ENCODE measurements around the gene SPACA1.
"Not testable (repeated sequence)": the region's sequence is repeated elsewhere in the genome, so short reads cannot be mapped to it uniquely, and the experiment has no call there.

The SPACA1 gene, protein sequence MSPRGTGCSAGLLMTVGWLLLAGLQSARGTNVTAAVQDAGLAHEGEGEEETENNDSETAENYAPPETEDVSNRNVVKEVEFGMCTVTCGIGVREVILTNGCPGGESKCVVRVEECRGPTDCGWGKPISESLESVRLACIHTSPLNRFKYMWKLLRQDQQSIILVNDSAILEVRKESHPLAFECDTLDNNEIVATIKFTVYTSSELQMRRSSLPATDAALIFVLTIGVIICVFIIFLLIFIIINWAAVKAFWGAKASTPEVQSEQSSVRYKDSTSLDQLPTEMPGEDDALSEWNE

DNA sequence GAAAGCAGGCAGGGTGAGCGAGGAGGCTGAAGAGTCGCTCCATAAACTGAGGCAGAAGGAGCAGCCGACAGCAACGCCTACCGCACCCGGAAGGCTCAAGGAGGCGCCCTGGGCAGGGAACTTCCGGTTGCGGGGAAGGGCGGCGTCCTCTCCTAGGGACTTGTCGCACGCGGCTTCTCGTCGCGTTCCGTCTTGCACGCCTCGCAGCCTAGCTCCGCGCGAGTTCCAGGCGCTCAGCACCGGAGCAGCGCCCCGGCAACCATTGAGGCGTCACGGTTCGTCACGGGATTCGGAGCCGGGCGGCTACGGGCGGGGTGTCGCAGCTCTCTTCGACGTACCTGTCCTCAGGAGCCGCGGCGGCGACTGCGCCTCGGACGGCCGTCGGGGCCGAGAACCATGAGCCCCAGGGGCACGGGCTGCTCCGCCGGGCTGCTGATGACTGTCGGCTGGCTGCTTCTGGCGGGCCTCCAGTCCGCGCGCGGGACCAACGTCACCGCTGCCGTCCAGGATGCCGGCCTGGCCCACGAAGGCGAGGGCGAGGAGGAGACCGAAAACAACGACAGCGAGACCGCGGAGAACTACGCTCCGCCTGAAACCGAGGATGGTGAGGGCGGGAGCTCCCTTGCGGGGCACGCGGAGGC lies at the start of gene SPACA1:
SPACA1 (plus strand) TSS at position 332 of the 641 bp plus-strand sequence; CDS start at position 397, 65 bp downstream.
- no peak for DNase-seq (ENCODE audit: low read depth)

DNA sequence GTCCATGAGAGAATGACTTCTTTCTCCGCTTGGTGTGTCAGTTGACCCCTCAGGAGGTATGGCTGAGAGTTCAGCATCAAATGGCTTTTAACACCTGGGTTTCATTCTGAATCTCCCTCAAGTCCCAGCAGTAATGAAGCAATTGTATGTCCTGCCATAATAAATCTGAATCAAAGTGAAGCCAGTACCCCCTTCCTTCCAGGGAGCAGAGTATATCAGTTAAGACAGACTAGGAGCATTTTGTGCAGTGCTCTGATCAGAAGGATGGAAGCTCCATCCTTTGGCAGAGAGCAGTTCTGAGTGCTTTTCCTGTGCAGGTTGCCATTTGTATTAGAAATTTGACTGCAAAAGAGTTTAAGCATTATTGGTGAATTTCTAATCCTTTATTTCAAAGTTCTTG lies 46.9 kb upstream of the SPACA1 start:
- no peak for DNase-seq (ENCODE audit: low read depth)

DNA sequence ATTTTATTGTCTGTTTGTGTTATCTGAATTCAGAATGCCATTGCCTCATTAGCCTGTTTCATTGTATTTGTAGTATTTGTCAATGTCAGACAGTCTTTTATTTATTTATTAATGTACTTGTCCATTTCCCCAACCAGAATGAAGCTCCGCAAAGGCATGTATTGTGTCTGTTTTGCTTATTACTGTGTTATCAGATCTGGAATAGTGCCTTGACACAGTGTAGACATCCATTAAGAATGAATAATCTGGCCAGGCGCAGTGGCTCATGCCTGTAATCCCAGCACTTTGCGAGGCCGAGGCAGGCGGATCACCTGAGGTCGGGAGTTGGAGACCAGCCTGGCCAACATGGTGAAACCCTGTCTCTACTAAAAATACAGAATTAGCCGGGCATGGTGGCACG lies 46.4 kb upstream of the SPACA1 start:
- not testable (repeated sequence) for DNase-seq (ENCODE audit: low read depth)

DNA sequence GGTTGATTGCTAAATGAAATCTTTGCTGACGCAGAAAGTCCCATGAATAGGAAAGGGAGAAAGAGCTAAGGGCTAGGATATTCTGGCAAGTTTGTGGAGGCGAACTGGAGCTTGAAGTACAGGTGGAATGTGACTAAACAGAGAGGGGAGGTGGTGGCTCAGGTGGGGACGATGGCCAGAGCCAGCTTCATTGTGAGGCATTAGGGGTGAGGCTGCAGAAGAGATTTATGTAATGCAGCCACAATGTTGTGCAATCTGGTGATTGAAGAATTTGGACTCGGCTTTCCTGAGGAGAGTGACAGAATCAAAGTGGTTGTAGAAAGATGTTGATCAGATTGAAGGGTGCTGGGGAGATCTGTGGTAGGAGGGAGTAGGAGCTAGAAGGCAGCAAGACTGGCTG lies 42.9 kb upstream of the SPACA1 start:
- DNase-seq (ENCODE audit: low read depth), result no peak

DNA sequence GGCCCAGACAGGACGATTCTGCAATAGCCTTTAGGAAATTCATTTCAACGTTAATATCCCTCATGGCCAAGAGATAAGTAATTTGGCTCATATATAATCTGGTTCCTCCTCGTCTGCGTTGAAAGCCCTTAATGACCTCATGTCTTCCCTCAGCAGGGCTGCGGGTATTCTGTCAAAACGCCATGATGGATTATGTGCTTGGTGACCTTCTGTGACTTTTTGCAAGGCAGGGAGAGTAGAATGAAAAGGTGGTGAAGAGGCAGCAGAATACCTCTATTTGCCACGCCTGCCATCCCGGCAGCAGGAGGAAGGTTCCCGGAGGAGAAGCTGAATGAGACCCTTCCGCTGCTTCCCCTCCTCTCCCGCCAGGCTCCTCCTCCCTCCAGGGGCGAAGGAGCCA lies 41.1 kb upstream of the SPACA1 start:
- no peak for DNase-seq (ENCODE audit: low read depth)

DNA sequence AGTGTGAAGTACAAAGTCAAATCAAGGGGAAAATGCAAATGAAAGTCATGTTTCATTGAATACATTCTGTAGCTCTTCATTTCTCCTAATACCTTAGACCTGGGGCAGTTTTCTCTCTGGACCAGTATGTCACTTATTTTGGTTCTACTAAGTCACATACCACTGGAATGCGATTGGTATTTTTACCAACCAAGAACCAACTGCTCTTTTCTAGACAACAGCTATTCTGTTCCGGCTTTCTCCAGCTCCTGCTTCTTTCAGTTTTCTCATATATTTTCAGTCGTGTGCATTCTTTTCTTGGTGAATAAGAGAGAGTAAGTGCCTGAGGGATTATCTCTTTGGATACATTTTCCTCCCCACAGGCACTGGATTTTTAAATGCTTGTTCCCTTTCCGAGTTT lies 39.2 kb upstream of the SPACA1 start:
- DNase-seq (ENCODE audit: low read depth), result no peak

DNA sequence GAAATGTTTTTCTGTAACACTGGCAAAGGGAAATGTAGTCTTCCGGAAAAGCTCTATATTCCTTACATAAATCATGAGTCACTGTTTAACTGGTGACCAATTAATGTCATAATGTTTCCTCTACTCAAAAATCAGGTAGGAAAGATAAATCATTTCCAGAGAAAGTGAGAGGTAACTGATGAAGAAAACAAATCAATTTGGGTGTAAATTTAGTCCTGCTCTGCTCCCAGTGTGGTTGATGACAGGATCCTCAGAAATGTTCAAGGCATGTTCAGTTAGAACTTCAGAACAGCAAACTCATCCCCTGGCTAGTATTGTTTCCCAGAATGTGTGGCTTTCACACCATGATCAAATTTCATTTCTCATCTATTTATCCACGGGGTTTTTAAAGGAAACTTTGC lies 38.8 kb upstream of the SPACA1 start:
- peak; percentile 13 for DNase-seq (ENCODE audit: low read depth)

DNA sequence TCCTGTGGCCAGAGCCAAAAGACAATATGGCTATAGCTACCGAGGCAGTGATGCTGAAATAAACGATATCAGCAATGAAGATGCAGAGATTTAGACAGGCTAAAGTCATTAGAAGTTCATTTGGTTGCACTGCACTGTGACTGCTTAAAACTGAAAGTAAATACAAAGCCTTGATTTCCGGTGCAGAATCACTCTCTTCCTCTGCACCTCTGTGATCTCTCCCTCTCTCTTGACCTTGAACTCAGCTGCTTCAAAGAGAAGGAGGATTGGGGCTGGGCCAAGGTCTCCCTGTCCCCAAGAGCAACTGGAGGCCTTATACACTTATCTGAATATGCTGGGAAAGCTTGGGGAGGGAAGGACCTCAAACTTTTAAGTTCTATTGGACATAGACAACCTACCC lies 34.6 kb upstream of the SPACA1 start:
- no peak for DNase-seq (ENCODE audit: low read depth)

DNA sequence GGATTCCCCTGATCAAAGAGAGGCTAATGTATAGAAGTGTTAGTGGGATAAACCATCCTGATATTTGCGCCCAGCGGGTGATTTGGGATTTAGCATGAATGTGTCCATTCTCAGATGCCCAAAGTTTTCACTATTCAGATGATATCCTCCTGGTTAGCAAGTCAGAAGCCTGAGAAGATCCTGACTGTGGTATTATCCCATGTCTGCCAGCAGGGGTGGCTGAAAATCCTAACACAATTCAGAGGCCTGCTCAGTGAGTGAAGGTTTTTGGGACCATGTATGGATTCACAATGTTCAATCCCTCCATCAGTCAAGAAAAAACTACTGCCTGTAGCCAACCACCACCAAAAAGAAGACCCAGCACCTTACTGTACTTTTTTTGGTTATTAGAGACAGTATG lies 34.1 kb upstream of the SPACA1 start:
- no peak for DNase-seq (ENCODE audit: low read depth)

DNA sequence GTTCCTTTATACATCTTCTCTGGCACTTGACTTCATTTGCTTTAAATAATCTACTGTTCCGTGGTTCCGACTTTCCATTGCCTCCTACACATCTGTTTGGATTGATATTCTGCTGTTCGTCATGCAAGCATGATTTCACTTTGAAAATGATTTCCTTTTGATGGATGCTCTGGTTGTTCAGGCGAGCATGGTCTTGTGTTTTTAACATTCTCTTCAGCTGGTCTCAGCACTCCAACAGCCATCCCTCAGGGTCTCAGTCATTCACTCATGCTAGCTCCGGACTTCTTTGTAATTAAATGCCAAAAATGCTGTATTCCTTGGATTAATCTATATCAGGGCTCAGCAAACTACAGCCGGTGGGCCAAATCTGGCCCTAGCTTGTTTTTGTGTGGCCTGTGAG lies 27.2 kb upstream of the SPACA1 start:
- DNase-seq (ENCODE audit: low read depth), result no peak

DNA sequence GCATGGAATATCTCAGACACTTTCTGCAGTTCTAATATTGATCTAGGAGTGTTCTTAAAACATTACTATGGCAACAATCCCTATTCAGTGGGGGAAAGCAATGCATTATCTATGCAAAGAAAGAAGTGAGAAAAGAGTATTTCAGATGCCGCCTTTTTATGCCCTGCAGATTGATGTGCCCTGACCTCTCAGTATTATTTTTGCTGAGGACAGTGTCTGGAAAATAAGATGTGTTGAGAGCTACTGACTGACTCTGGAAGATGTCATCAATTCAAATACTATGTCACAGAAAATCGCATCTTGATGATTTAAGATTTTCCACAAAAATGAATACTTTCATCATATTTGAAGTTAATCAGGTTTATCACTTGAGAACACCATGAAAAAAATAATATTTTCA lies 22.9 kb upstream of the SPACA1 start:
- no peak for DNase-seq (ENCODE audit: low read depth)

DNA sequence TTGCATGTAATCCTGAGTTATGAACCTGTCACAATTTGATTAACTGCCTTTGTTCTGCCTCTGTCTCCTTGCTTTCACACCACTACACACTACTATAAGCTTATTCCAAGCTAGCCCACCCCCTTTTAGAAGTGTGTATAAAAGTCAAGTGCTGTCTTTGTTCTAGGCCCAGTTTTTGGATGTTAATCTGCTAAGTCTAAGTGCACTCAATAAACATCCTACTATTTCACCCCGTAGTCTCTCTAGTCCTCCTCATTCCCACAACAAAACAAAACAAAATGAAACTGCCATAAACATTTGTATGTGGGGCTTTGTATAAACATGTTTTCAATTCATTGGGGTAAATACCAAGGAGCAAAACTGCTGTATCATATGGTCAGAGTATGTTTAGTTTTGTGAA lies 16.1 kb upstream of the SPACA1 start:
- DNase-seq (ENCODE audit: low read depth), result no peak

DNA sequence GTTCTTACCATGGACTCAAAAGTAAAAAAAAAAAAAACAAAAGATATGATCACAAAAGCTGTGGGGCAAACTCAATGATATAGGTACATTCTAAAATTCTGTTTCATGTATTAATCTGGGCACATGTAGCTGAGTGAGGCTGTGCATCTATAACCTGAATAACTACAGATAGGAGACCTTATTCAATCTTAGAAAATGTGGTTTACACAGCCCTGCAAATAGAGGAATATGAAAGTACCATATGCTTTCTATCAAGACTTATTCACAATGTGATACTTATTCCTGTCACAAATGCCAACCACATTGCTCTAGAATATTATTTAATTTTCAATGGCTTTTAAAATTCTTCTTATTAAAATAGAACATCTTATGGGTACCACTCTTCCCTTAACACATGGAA lies 3.1 kb upstream of the SPACA1 start:
- no peak for DNase-seq (ENCODE audit: low read depth)

DNA sequence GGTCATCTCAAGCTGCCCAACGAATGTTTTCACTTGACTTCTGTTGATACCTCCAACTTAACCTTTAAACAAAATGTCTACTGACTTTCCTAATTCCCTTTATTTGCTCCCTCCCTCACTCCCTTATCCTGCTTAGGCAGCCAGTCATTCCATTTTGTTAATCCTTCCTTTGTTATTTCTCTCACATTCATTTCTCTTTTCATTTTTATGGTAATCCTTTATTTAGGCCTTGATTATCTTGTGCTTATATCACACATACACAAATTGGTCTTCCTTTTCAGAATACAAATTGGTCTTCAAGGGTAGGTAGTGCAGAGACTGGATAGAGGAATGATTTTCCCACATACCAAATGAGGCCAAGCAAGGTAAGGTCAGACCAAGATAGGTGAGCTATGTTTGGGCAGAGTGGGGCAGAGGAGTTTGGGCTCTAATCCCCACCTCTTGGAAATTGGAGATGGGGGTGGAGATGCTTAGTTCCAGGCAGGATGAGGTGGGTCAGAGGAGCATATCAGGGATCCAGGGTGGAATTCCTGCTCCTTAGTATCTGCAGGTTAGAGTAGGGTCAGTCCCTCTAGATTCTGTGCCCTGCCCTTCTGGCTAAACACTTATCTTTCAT lies 2.0 kb upstream of the SPACA1 start:
- DNase-seq (ENCODE audit: low read depth), result no peak

DNA sequence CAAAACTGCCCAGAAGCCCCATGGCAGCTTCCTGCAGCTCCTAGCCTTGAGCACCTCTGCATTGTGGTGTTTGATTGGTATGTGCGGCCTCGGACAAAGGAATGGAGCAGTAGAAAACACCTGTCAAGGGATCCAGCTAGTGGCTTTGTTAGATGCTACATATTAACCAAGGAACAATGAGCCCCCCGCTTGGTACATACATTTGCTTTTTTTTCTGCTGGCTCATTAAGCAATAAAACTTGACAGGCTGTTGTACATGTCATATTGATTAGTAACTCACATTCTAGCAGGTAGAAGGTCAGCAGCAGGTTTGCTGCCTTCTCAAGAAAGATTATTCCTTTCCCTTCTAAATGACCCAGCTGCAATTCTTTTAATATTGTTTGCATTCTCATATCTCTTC lies 937 bp downstream of the SPACA1 start:
- DNase-seq (ENCODE audit: low read depth), result no peak

DNA sequence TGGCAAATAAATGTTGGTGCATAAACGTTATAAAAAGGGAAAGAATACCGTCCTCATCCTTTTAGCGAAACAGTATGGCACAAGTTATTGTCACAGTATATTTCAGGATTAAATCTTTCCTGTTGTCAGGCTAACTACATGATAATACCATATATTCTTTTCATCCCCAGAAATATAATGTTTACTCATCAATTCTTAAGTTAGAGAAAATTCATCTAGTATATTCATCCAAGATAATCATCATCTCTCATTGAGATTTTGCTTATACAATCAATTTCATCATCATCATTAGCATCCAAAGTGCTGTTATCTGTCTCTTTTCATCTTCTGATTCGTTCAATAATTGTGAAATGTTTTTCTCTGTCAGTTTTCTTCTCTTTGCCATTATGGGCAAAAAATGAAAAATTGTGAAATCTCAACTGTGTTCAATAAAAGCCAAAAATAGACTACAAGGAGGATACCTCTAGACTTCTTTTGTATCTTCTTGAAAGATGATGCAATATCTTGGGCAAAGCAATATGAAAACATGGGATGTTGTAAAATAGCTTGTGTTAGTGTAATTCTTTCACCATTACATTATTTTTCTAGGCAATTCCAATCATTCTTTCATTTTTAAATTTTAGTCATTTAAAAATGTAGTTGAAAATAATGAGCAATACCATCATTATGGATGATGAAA lies 2.6 kb downstream of the SPACA1 start:
- peak; percentile 38 for DNase-seq (ENCODE audit: low read depth)

DNA sequence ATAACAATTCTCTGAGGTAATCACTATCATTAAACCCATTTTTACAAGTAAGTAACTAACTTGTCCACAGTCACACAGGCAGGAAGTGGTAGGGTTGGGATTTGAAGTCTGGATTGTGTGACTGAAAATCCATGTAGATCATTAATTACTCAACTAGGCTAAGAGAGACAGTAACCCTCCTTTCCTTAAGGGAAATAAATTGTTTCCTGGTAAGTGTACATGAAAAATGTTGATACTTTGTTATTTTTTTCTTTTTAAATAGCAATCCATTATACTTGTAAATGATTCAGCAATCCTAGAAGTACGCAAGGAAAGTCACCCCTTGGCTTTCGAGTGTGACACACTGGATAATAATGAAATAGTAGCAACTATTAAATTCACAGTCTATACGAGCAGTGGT lies 11.6 kb downstream of the SPACA1 start:
- no peak for DNase-seq (ENCODE audit: low read depth)

DNA sequence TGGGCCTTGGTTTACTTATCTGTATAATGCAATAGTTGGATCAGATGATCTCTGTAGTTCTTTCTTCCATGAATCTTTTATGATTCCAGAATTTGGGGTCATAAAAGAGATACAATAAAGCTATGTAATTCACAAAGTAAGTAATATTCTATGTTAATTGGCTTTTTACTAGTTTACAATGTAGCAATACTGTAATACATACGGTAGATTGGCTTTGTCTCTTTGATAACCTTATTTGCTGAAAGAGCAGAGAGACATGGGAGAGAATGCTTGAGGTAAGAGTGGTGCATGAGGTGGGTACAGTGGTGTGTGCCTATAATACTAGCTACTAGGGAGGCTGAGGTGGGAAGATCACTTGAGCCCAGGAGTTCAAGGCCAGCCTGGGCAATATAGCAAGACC lies 14.7 kb downstream of the SPACA1 start:
- no peak for DNase-seq (ENCODE audit: low read depth)

DNA sequence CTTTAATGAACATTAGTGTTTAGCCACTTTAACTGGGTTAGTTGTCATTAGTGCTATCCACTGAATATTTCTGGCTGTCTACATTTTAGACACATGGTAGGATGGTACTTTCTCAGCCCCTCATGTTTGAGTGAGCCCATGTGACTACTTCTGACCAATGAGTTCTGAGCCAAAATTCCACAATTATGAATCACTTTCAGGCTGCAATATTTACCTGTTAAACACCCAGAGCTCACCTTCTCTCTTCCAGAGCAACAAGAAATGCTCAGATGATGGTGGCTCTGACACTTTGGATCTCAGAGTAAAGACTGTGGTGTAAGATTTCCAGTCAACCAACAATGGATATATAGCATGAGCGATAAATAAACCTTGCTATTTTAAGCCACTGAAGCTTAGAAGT lies 24.8 kb downstream of the SPACA1 start:
- DNase-seq (ENCODE audit: low read depth), result no peak

DNA sequence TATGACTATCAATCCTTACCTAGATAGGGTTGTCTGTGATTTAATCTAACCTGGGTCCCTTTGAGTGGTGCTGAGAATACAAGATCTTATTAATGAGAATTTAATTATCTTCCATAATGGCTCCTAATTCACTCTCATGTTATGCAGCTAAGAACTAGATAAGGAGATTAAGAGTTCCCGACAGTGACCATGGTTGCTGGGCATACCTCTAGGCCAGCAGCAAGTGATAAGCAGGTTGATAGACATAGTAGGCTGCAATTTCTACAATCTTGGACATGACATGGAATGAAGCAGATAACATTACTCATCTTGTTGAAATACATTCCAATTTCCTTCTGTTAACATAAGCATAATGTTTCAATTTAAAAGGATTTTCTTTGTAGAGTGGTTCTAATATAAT lies 27.1 kb downstream of the SPACA1 start:
- no peak for DNase-seq (ENCODE audit: low read depth)

DNA sequence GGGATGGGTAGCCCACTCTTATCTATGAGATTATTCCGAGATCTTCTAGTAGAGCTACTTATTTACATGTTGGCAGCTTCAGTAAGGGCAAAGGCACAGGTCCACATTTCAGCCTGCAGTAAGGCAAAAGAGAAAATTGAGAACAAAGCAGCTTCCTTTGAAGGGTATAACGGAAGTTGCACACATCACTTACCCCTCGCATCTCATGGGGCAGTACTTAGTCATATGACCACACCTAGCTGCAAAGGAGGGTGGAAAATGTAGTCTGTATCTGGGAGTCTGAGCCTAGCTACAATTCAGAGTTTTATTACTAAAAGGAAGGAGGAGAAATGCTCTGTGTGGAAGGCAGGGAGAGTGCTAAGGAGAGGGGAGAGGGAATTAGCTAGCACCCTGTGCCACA lies 29.7 kb downstream of the SPACA1 start:
- no peak for DNase-seq (ENCODE audit: low read depth)

DNA sequence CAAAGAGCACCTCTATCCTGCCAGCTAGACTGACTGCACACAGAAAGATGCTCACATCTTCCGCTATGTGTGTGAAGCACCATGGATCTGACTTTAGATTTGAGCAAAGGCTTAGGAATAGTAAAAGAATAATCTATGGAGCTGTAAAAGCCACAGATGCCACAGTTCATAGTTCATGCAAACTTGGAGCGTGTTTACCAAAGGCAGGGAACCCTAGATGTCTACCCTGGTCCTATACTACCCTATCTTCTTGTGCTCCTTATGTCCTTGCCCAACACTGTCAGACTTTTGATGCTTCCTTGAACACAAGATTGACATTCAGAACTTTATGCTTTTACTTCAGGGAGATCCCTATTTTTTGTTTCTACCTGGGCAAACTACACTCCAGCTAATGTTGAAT lies 39.2 kb downstream of the SPACA1 start:
- no peak for DNase-seq (ENCODE audit: low read depth)

DNA sequence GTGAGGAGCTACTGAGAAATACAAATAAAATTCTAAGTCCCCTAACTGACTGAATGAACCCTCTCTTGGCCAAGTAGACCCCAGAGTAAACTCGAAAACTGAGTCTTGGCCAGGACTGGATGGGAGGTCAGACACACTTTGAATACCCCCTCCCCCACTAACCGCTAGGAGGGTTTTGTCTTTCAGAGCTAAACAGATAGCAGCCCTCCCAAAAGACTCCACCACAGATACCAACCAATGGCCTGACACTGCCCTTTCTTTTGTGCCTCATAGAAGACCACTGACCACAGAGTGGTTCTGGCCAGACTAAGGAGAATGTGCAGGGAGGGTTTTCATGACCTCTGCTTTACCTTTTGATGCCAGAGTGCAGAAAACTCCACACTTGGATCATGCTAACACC lies 42.1 kb downstream of the SPACA1 start:
- no peak for DNase-seq (ENCODE audit: low read depth)
